Tibial nerve (tissue), 4 donors: Measurements from ENCODE around the gene NOD2. TPM values are rescaled to one million over a fixed set of nuclear protein-coding genes. Genes with fewer than 3 reads are reported as not detected.

Experiments
- DNase-seq, 2 donors: peaks; one replicate each; pipeline ENCODE4 v3.0.0-alpha.2; 2019; ENCODE audit warnings: low spot score in 2 of 2
- H3K27ac ChIP-seq, 4 donors: fragments of 200-600 bp; sonication (generic) in 3 of 4; one replicate each; pipeline ENCODE4 v1.5.1; 2017 to 2019; ENCODE audit warnings: mild to moderate bottlenecking in 1 of 4
- H3K27me3 ChIP-seq, 2 donors: fragments of 200-600 bp; sonication (generic) in 1 of 2; one replicate each; pipeline versions ENCODE4 v1.5.1 to v1.6.0; 2017 to 2019
- H3K36me3 ChIP-seq, 3 donors: fragments of 200-600 bp; sonication (generic); one replicate each; pipeline ENCODE4 v1.5.1; 2018 to 2019
- H3K4me1 ChIP-seq, 4 donors: fragments of 200-600 bp; sonication (generic) in 3 of 4; one replicate each; pipeline ENCODE4 v1.5.1; 2017 to 2019
- H3K4me3 ChIP-seq, 4 donors: fragments of 200-600 bp; sonication (generic) in 3 of 4; one replicate each; pipeline ENCODE4 v1.5.1; 2017 to 2019; ENCODE audit warnings: mild to moderate bottlenecking in 1 of 4, moderate library complexity in 1 of 4
- H3K9me3 ChIP-seq, 4 donors: fragments of 200-600 bp; sonication (generic) in 3 of 4; one replicate each; pipeline ENCODE4 v1.5.1; 2017 to 2019
- CTCF ChIP-seq, 5 experiments: fragments of 200-600 bp in 3 of 5; fragments of 450-650 bp in 2 of 5; sonication (generic) in 3 of 5; IDR thresholded peaks; one replicate each; pipeline ENCODE4 v1.5.1; 2016 to 2019; ENCODE audit warnings: antibody characterized with exemption in 5 of 5, mild to moderate bottlenecking in 3 of 5, moderate library complexity in 2 of 5
- EP300 ChIP-seq, 2 donors: sonication (generic); formaldehyde crosslinking; IDR thresholded peaks; one replicate each; pipeline ENCODE4 v1.6.1; 2017; ENCODE audit warnings: antibody characterized with exemption in 2 of 2, mild to moderate bottlenecking in 1 of 2
- POLR2A ChIP-seq, 2 donors: fragments of 450-650 bp; IDR thresholded peaks; one replicate each; pipeline ENCODE4 v1.6.1; 2017; ENCODE audit warnings: antibody characterized with exemption in 2 of 2, mild to moderate bottlenecking in 2 of 2, moderate library complexity in 2 of 2
- WGBS, 2 donors: methylation state at CpG; one replicate each; pipeline ENCODE4 v1.1.5; 2018; 5-methylcytosine and 5-hydroxymethylcytosine counted together
- total RNA-seq, 4 donors: library from RNA; depleted of rRNA; stranded (reverse); fragments of >200 nt; gene quantifications; one replicate each; pipeline ENCODE4 v1.1.0, GENCODE V29; 2016

NOD2 gene
- total RNA-seq, 4 donors from 2014 or later = 1.3 to 10.2 (median 2.7) TPM

- Histone ChIP-seq H3K4me3 (no peak overlapping the region), H3K27me3 (no peaks in the 10 kb centered on the region), H3K27ac (no peak overlapping the region), H3K9me3 (peaks cover 0 to 7% (median 2%) of the 10 kb centered on the region in 4 donors), H3K4me1 (peaks cover 0 to 9% (median 0%) of the 10 kb centered on the region in 4 donors), H3K36me3 (peaks cover 0 to 4% (median 0%) of the 10 kb centered on the region in 3 donors)
- TF ChIP-seq EP300 (IDR thresholded peaks at IDR 0.05) = no peak
- TF ChIP-seq POLR2A (IDR thresholded peaks at IDR 0.05) = no peak
- TF ChIP-seq CTCF (IDR thresholded peaks at IDR 0.05) = no peak
- 75 to 79% methylated on average over 9 of the region's 9 CpGs for WGBS, 2 donors
- no peak for DNase-seq
Observed at GRCh38 chr16:50666658-50667496, 26.5 kb upstream of the NOD2 start.

- peaks cover 0 to 12% (median 0%) of the 10 kb centered on the region in 3 donors for H3K36me3 ChIP-seq
- no peak overlapping the region for H3K27ac ChIP-seq
- no peak for DNase-seq
- H3K4me3 ChIP-seq = no peak overlapping the region
- H3K27me3 ChIP-seq = no peaks in the 10 kb centered on the region
- TF ChIP-seq POLR2A (IDR thresholded peaks at IDR 0.05) (no peak), CTCF (IDR thresholded peaks at IDR 0.05) (no peak), EP300 (IDR thresholded peaks at IDR 0.05) (no peak)
- peaks cover 0 to 9% (median 0%) of the 10 kb centered on the region in 4 donors for H3K4me1 ChIP-seq
- peaks cover 0 to 15% (median 4%) of the 10 kb centered on the region in 4 donors for H3K9me3 ChIP-seq
- 88 to 90% methylated on average over 18 to 21 of the region's 21 CpGs for WGBS, 2 donors
Observed at GRCh38 chr16:50667497-50668367, 25.7 kb upstream of the NOD2 start.

- peaks cover 0 to 20% (median 0%) of the 10 kb centered on the region in 3 donors for H3K36me3 ChIP-seq
- no peak overlapping the region for H3K4me3 ChIP-seq
- 49 to 64% methylated on average over 4 to 5 of the region's 5 CpGs for WGBS, 2 donors
- TF ChIP-seq EP300 (IDR thresholded peaks at IDR 0.05) (no peak), CTCF (IDR thresholded peaks at IDR 0.05) (no peak), POLR2A (IDR thresholded peaks at IDR 0.05) (no peak)
- H3K27me3 ChIP-seq = no peaks in the 10 kb centered on the region
- no peak for DNase-seq
- H3K27ac ChIP-seq = no peak overlapping the region
- H3K4me1 ChIP-seq = peaks cover 0 to 9% (median 0%) of the 10 kb centered on the region in 4 donors
- H3K9me3 ChIP-seq = peaks cover 0 to 23% (median 4%) of the 10 kb centered on the region in 4 donors
Observed at GRCh38 chr16:50668368-50669008, 24.9 kb upstream of the NOD2 start.

GRCh38 chr16:50669741-50670140, 23.7 kb upstream of the NOD2 start:
- Histone ChIP-seq H3K4me3 (no peak overlapping the region), H3K36me3 (peaks cover 0 to 25% (median 0%) of the 10 kb centered on the region in 3 donors), H3K9me3 (peaks cover 0 to 28% (median 4%) of the 10 kb centered on the region in 4 donors), H3K4me1 (peaks cover 0 to 8% (median 0%) of the 10 kb centered on the region in 4 donors), H3K27me3 (no peaks in the 10 kb centered on the region), H3K27ac (no peak overlapping the region)
- DNase-seq = no peak
- no peak for TF ChIP-seq CTCF (IDR thresholded peaks at IDR 0.05)
- no peak for TF ChIP-seq POLR2A (IDR thresholded peaks at IDR 0.05)
- no peak for TF ChIP-seq EP300 (IDR thresholded peaks at IDR 0.05)
- 93 to 97% methylated on average over 4 of the region's 4 CpGs for WGBS, 2 donors
